B cell (primary cell): ENCODE measurements around the gene EML1. TPM values are rescaled to one million over a fixed set of nuclear protein-coding genes. Genes with fewer than 3 reads are reported as not detected.

Source experiments
- ATAC-seq: fragments of 200-7000 bp; cut with Tn5 transposase; one replicate; pipeline ENCODE4 v1.10.0; 2021; ENCODE audit warnings: low read depth, mild to moderate bottlenecking, moderate number of reproducible peaks, moderate library complexity
- CTCF ChIA-PET: fragments of 350-600 bp; sonication (Branson Sonifier 250); formaldehyde crosslinking; loops from one replicate; lab custom pipeline; 2021; ENCODE audit warnings: antibody characterized with exemption, inconsistent platforms; lab: Charles Lee
- POLR2A ChIA-PET: fragments of 350-600 bp; sonication (Branson Sonifier 250); formaldehyde crosslinking; loops from one replicate; lab custom pipeline; 2021; ENCODE audit warnings: antibody characterized with exemption; lab: Charles Lee
- DNase-seq: peaks from one replicate; pipeline ENCODE4 v3.0.0; 2013
- H2AFZ ChIP-seq: 2 replicates; pipeline ENCODE4 v1.6.1; 2012; ENCODE audit warnings: mild to moderate bottlenecking, low read depth, low read length; ENCODE audit not compliant: insufficient read depth, poor library complexity, severe bottlenecking
- H3K27ac ChIP-seq, 2 donors: 1 replicate in 1 of 2; 2 replicates in 1 of 2; pipeline ENCODE4 v1.5.1; 2012 to 2013; ENCODE audit warnings: low read length in 2 of 2, mild to moderate bottlenecking in 2 of 2, moderate library complexity in 1 of 2
- H3K27me3 ChIP-seq, 4 experiments: fragments of 200-600 bp in 1 of 4; sonication (generic) in 1 of 4; replicated peaks in 1 of 4; 1 replicate in 2 of 4; 2 replicates in 2 of 4; pipeline versions ENCODE4 v1.6.1 to v1.7.0; 2013 to 2016; ENCODE audit warnings: low read length in 3 of 4, mild to moderate bottlenecking in 2 of 4, mixed read lengths in 1 of 4, moderate library complexity in 1 of 4; ENCODE audit not compliant: insufficient read depth in 4 of 4, control insufficient read depth in 3 of 4; ENCODE audit errors: control extremely low read depth in 1 of 4
- H3K36me3 ChIP-seq, 2 experiments: replicated peaks in 1 of 2; 1 replicate in 1 of 2; 2 replicates in 1 of 2; pipeline versions ENCODE4 v1.6.1 to v1.7.1; 2013; ENCODE audit warnings: low read length in 1 of 2; ENCODE audit not compliant: insufficient read depth in 2 of 2, control insufficient read depth in 1 of 2; ENCODE audit errors: control extremely low read depth in 1 of 2, extremely low read depth in 1 of 2
- H3K4me1 ChIP-seq, 2 donors: fragments of 200-600 bp in 1 of 2; sonication (generic) in 1 of 2; 1 replicate in 1 of 2; 2 replicates in 1 of 2; pipeline versions ENCODE4 v1.5.1 to v1.6.1; 2013 to 2017; ENCODE audit warnings: low read length in 2 of 2; ENCODE audit not compliant: control insufficient read depth in 2 of 2, insufficient read depth in 2 of 2
- H3K4me2 ChIP-seq: replicated peaks from 2 replicates; pipeline ENCODE3; 2012; ENCODE audit warnings: mild to moderate bottlenecking, low read depth, low read length; ENCODE audit not compliant: poor library complexity, severe bottlenecking
- H3K4me3 ChIP-seq, 5 experiments: fragments of 200-600 bp in 1 of 5; sonication (generic) in 1 of 5; 1 replicate in 3 of 5; 2 replicates in 2 of 5; pipeline versions ENCODE4 v1.5.1 to v1.7.0; 2011 to 2016; ENCODE audit warnings: low read length in 4 of 5, mild to moderate bottlenecking in 4 of 5, low read depth in 2 of 5, control low read depth in 1 of 5, moderate library complexity in 1 of 5; ENCODE audit not compliant: insufficient read depth in 1 of 5; ENCODE audit errors: control extremely low read depth in 1 of 5, extremely low read depth in 1 of 5
- H3K79me2 ChIP-seq: fragments of 200-600 bp; sonication (generic); one replicate; pipeline ENCODE4 v1.6.0; 2016; ENCODE audit warnings: low read length; ENCODE audit not compliant: control insufficient read depth, insufficient read depth
- H3K9ac ChIP-seq: fragments of 200-600 bp; sonication (generic); 2 replicates; pipeline ENCODE4 v1.6.1; 2017; ENCODE audit warnings: mild to moderate bottlenecking, low read length, moderate library complexity
- H3K9me3 ChIP-seq, 3 donors: one replicate each; pipeline versions ENCODE4 v1.6.1 to v1.7.1; 2013; ENCODE audit warnings: low read length in 2 of 3; ENCODE audit not compliant: control insufficient read depth in 2 of 3, insufficient read depth in 1 of 3; ENCODE audit errors: control extremely low read depth in 1 of 3
- H4K20me1 ChIP-seq: 2 replicates; pipeline ENCODE4 v1.6.0; 2012; ENCODE audit warnings: mild to moderate bottlenecking, low read length; ENCODE audit not compliant: insufficient read depth, control insufficient read depth, poor library complexity, severe bottlenecking
- H3K27ac Mint-ChIP-seq: one replicate; pipeline ENCODE4 v1.8.0; 2021; ENCODE audit warnings: mixed read lengths
- H3K27me3 Mint-ChIP-seq: one replicate; pipeline ENCODE4 v1.8.0; 2021; ENCODE audit warnings: mixed read lengths
- H3K4me1 Mint-ChIP-seq: one replicate; pipeline ENCODE4 v1.8.0; 2021; ENCODE audit warnings: mixed read lengths
- H3K4me3 Mint-ChIP-seq: one replicate; pipeline ENCODE4 v1.8.0; 2021; ENCODE audit warnings: mixed read lengths
- H3K9me3 Mint-ChIP-seq: one replicate; pipeline ENCODE4 v1.8.0; 2022; ENCODE audit warnings: mixed read lengths; ENCODE audit not compliant: insufficient read depth
- EZH2 ChIP-seq: IDR thresholded peaks from 2 replicates; pipeline ENCODE4 v1.6.1; 2012; ENCODE audit warnings: borderline replicate concordance, low read depth, mild to moderate bottlenecking, moderate library complexity, low read length; ENCODE audit not compliant: insufficient read depth, poor library complexity, severe bottlenecking
- WGBS: methylation state at CpG from one replicate; pipeline ENCODE4 v1.1.5; 2013; ENCODE audit warnings: missing lambda C conversion rate; ENCODE audit not compliant: insufficient coverage; 5-methylcytosine and 5-hydroxymethylcytosine counted together
- intact Hi-C: fragments of 100-400 bp; cut with micrococcal nuclease; formaldehyde crosslinking; loops from one replicate; pipeline ENCODE4 v1.10.0; 2022
- polyA plus RNA-seq: library from polyadenylated mRNA; depleted of rRNA; stranded (reverse); fragments of >200 nt; gene quantifications from 2 replicates; pipeline ENCODE4 v1.2.3, GENCODE V29; 2012
- total RNA-seq, 2 donors: library from RNA; stranded (reverse); fragments of 120-200 nt in 1 of 2; gene quantifications; 1 replicate in 1 of 2; 2 replicates in 1 of 2; pipeline versions ENCODE4 v1.2.3 to v1.2.4, GENCODE V29; 2013 to 2022
- TF ChIP-seq, protein P1 (sequence below): fragments of 200-600 bp; IDR thresholded peaks from one replicate; pipeline ENCODE4 v1.8.0; 2022; ENCODE audit warnings: antibody characterized with exemption, mild to moderate bottlenecking

EML1 gene
- total and polyA plus RNA-seq, 2 donors (not counting 1 experiment from before 2014, with no cell fraction given), result not detected

DNA sequence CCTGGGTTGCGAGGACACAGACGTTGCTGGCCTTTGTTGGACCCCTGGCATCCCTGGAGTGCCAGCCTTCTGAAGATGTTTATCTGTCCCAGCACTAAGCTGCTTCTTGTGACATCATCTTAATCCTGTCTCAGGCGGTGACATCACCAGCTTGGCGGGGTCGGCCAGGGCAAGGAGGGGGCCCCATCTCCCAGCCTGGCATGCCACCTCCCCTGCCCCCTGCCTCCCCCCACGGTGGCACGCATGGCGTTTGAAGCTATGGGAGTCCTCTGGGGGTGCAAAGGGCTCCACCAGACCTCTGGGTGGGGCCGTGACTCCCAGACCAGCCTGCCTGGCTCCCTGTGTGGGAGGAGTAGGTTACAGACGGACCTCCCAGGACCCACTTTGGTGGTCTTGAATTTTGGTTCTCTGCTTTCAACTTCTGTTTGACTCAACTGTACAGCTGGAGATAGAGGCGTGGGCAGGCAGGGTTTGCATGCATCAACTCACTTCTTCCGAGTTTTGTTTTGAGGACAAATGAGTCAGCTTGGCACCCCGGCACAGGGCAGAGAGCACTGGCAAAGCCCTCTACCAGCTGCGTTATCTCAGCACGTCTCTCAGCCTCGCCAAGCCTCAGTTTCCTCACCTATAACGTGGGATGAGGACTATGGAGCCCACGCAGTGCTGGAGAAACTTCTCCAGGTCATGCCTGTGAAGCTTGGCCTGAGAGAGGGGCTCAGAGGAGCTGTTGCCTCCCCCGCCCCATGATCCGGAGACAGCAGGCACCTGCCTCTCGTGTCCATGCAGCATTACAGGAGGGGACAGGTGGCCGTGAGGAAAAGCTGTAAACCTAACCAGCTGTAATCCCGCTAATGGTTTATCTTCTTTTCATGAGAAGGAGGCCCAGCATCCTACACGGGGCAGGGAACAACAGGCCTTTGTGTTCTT, 38.8 kb upstream of the EML1 start:
- TF ChIP-seq EZH2, result no peak
- TF ChIP-seq, protein P1, sequence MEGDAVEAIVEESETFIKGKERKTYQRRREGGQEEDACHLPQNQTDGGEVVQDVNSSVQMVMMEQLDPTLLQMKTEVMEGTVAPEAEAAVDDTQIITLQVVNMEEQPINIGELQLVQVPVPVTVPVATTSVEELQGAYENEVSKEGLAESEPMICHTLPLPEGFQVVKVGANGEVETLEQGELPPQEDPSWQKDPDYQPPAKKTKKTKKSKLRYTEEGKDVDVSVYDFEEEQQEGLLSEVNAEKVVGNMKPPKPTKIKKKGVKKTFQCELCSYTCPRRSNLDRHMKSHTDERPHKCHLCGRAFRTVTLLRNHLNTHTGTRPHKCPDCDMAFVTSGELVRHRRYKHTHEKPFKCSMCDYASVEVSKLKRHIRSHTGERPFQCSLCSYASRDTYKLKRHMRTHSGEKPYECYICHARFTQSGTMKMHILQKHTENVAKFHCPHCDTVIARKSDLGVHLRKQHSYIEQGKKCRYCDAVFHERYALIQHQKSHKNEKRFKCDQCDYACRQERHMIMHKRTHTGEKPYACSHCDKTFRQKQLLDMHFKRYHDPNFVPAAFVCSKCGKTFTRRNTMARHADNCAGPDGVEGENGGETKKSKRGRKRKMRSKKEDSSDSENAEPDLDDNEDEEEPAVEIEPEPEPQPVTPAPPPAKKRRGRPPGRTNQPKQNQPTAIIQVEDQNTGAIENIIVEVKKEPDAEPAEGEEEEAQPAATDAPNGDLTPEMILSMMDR, result no peak
- H3K27ac ChIP-seq, result no peak overlapping the region
- DNase-seq (no peak), ATAC-seq (no peak)
- H3K4me1 Mint-ChIP-seq, result peaks cover 8% of the 10 kb centered on the region
- H4K20me1 ChIP-seq, result no peaks in the 10 kb centered on the region
- H3K4me3 Mint-ChIP-seq, result no peak overlapping the region
- peaks cover 0 to 6% of the 10 kb centered on the region in 2 donors for H3K4me1 ChIP-seq
- H3K27me3 ChIP-seq, result peaks cover 0 to 42% (median 3%) of the 10 kb centered on the region in 4 experiments
- no peak overlapping the region for H2AFZ ChIP-seq
- CTCF ChIA-PET, result no interaction called here
- H3K9me3 ChIP-seq, result peaks cover 0 to 3% (median 0%) of the 10 kb centered on the region in 3 donors
- H3K36me3 ChIP-seq, result no peaks in the 10 kb centered on the region
- POLR2A ChIA-PET, result no interaction called here
- no peak overlapping the region for H3K27ac Mint-ChIP-seq
- WGBS, result 80% methylated on average over 20 of the region's 24 CpGs
- no peak overlapping the region for H3K4me3 ChIP-seq
- H3K9ac ChIP-seq, result no peak overlapping the region
- no peak overlapping the region for H3K4me2 ChIP-seq
- no peaks in the 10 kb centered on the region for H3K79me2 ChIP-seq
- peaks cover 31% of the 10 kb centered on the region for H3K27me3 Mint-ChIP-seq
- H3K9me3 Mint-ChIP-seq, result no peaks in the 10 kb centered on the region
- intact Hi-C loops, result no loop called here

DNA sequence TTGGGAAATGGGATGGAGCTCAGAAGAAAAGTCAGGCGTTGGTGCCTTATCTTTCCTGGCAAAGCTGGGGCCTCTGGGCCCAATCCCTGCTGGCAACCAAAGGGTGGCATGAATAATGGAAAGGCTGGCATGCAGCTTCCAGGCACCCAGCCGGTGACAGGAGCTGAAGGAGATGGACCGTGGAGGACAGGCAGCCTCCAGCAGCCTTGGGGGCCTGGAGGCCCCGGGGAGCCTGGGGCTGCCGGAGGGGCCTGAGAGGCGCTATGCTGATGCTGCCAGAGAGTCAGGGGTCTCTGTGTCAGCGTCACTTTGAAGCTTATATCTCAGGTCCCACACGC, 38.2 kb upstream of the EML1 start:
- ATAC-seq (no peak), DNase-seq (no peak)
- H3K79me2 ChIP-seq, result no peaks in the 10 kb centered on the region
- peaks cover 8% of the 10 kb centered on the region for H3K4me1 Mint-ChIP-seq
- no peak overlapping the region for H3K4me3 ChIP-seq
- no peak overlapping the region for H3K4me2 ChIP-seq
- POLR2A ChIA-PET, result no interaction called here
- WGBS, result 88% methylated on average over 8 of the region's 8 CpGs
- CTCF ChIA-PET, result no interaction called here
- H3K9me3 Mint-ChIP-seq, result no peaks in the 10 kb centered on the region
- TF ChIP-seq, protein P1, result no peak
- no peak for TF ChIP-seq EZH2
- no peak overlapping the region for H3K27ac Mint-ChIP-seq
- no peak overlapping the region for H2AFZ ChIP-seq
- H3K36me3 ChIP-seq, result no peaks in the 10 kb centered on the region
- H3K4me3 Mint-ChIP-seq, result no peak overlapping the region
- peaks cover 31% of the 10 kb centered on the region for H3K27me3 Mint-ChIP-seq
- no peak overlapping the region for H3K9ac ChIP-seq
- H4K20me1 ChIP-seq, result no peaks in the 10 kb centered on the region
- H3K27ac ChIP-seq, result no peak overlapping the region
- peaks cover 0 to 6% of the 10 kb centered on the region in 2 donors for H3K4me1 ChIP-seq
- peaks cover 0 to 3% (median 0%) of the 10 kb centered on the region in 3 donors for H3K9me3 ChIP-seq
- H3K27me3 ChIP-seq, result peaks cover 0 to 42% (median 3%) of the 10 kb centered on the region in 4 experiments
- intact Hi-C loops, result no loop called here
